Testis (tissue), 3 donors: ENCODE results near the gene LTBP1. TPM values are rescaled to one million over a fixed set of nuclear protein-coding genes. Genes with fewer than 3 reads are reported as not detected.

Experiments
- DNase-seq: peaks from one replicate; pipeline ENCODE4 v3.0.0-alpha.2; 2019
- H3K27ac ChIP-seq, 2 donors: fragments of 200-600 bp; sonication (generic); one replicate each; pipeline ENCODE4 v1.5.1; 2019
- H3K27me3 ChIP-seq: fragments of 200-600 bp; sonication (generic); one replicate; pipeline ENCODE4 v1.5.1; 2019
- H3K36me3 ChIP-seq: fragments of 200-600 bp; sonication (generic); one replicate; pipeline ENCODE4 v1.5.1; 2017; ENCODE audit warnings: low read depth; ENCODE audit errors: missing control alignments
- H3K4me1 ChIP-seq: fragments of 200-600 bp; sonication (generic); one replicate; pipeline ENCODE4 v1.5.1; 2019
- H3K4me3 ChIP-seq, 2 donors: fragments of 200-600 bp; sonication (generic); one replicate each; pipeline ENCODE4 v1.5.1; 2017 to 2019
- H3K9me3 ChIP-seq: fragments of 200-600 bp; sonication (generic); one replicate; pipeline ENCODE4 v1.5.1; 2017
- POLR2A ChIP-seq: fragments of 450-650 bp; IDR thresholded peaks from one replicate; pipeline ENCODE4 v1.6.1; 2017; ENCODE audit warnings: antibody characterized with exemption, mild to moderate bottlenecking, moderate library complexity
- WGBS, 2 donors: methylation state at CpG; one replicate each; pipeline ENCODE4 v1.1.5; 2018; 5-methylcytosine and 5-hydroxymethylcytosine counted together
- intact Hi-C: fragments of 100-400 bp; cut with DNase I; formaldehyde crosslinking; loops from one replicate; pipeline ENCODE4 v1.15.1; 2023; ENCODE audit warnings: low total_unique reads
- polyA plus RNA-seq: library from polyadenylated mRNA; stranded (reverse); fragments of 350-450 nt; fragmentation: Illumina TruSeq; extraction: RNeasy Lipid Tissue Mini Kit (QIAGEN cat#74804); gene quantifications from one replicate; pipeline ENCODE4 v1.2.3, GENCODE V29; 2014; ENCODE audit warnings: low read depth, low replicate concordance; ENCODE audit not compliant: insufficient read depth
- total RNA-seq, 2 donors: library from RNA; depleted of rRNA; stranded (reverse); fragments of >200 nt; gene quantifications; one replicate each; pipeline ENCODE4 v1.2.3, GENCODE V29; 2016
- TF ChIP-seq, protein P1 (sequence below), 3 experiments: fragments of 450-650 bp in 2 of 3; fragments of 200-600 bp in 1 of 3; sonication (generic) in 1 of 3; IDR thresholded peaks; one replicate each; pipeline ENCODE4 v1.5.1; 2016 to 2019; ENCODE audit warnings: antibody characterized with exemption in 3 of 3, mild to moderate bottlenecking in 2 of 3, moderate library complexity in 1 of 3

The LTBP1 gene
- total and polyA plus RNA-seq, 3 donors from 2014 or later = 39.6 to 51.5 (median 44.0) TPM

DNA sequence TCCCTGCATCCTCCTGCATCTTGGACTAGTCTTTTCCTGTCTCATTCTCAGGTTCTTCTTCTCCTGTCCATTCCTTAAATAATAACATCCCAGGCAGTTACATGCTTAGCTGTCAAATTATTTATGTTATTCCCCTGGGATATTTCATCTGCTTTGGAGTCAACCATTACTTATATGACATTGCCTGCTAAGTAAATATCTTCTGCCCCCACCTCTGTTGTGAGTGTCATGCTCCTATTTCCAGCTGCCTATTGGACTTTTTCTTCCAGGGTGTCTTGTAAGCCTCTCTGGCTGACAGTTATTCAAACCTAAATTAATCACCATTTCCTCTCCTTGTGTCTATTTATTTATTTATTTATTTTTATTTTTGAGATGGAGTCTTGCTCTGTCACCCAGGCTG is 405.0 kb downstream of the LTBP1 start:
- no peaks in the 10 kb centered on the region for H3K27me3 ChIP-seq
- no peaks in the 10 kb centered on the region for H3K36me3 ChIP-seq
- no peak for TF ChIP-seq POLR2A
- TF ChIP-seq, protein P1, sequence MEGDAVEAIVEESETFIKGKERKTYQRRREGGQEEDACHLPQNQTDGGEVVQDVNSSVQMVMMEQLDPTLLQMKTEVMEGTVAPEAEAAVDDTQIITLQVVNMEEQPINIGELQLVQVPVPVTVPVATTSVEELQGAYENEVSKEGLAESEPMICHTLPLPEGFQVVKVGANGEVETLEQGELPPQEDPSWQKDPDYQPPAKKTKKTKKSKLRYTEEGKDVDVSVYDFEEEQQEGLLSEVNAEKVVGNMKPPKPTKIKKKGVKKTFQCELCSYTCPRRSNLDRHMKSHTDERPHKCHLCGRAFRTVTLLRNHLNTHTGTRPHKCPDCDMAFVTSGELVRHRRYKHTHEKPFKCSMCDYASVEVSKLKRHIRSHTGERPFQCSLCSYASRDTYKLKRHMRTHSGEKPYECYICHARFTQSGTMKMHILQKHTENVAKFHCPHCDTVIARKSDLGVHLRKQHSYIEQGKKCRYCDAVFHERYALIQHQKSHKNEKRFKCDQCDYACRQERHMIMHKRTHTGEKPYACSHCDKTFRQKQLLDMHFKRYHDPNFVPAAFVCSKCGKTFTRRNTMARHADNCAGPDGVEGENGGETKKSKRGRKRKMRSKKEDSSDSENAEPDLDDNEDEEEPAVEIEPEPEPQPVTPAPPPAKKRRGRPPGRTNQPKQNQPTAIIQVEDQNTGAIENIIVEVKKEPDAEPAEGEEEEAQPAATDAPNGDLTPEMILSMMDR (IDR thresholded peaks at IDR 0.05) = no peak
- H3K4me1 ChIP-seq = no peaks in the 10 kb centered on the region
- DNase-seq = no peak
- intact Hi-C loops = no loop called here
- no peak overlapping the region for H3K27ac ChIP-seq
- no peaks in the 10 kb centered on the region for H3K9me3 ChIP-seq
- H3K4me3 ChIP-seq = no peak overlapping the region

- intact Hi-C loops = no loop called here
- Histone ChIP-seq H3K9me3 (no peaks in the 10 kb centered on the region), H3K27me3 (no peaks in the 10 kb centered on the region), H3K27ac (no peak overlapping the region), H3K4me1 (no peaks in the 10 kb centered on the region), H3K4me3 (no peak overlapping the region), H3K36me3 (no peaks in the 10 kb centered on the region)
- DNase-seq = no peak
- TF ChIP-seq POLR2A = no peak
- WGBS, 2 donors = 93% methylated on average over 8 of the region's 8 CpGs
These were observed 408.2 kb downstream of the LTBP1 start for GRCh38 chr2:33354981-33355380.

- TF ChIP-seq POLR2A = no peak
- TF ChIP-seq, protein P1 (IDR thresholded peaks at IDR 0.05) = no peak
These were observed 412.1 kb downstream of the LTBP1 start for GRCh38 chr2:33358878-33359277.

DNA sequence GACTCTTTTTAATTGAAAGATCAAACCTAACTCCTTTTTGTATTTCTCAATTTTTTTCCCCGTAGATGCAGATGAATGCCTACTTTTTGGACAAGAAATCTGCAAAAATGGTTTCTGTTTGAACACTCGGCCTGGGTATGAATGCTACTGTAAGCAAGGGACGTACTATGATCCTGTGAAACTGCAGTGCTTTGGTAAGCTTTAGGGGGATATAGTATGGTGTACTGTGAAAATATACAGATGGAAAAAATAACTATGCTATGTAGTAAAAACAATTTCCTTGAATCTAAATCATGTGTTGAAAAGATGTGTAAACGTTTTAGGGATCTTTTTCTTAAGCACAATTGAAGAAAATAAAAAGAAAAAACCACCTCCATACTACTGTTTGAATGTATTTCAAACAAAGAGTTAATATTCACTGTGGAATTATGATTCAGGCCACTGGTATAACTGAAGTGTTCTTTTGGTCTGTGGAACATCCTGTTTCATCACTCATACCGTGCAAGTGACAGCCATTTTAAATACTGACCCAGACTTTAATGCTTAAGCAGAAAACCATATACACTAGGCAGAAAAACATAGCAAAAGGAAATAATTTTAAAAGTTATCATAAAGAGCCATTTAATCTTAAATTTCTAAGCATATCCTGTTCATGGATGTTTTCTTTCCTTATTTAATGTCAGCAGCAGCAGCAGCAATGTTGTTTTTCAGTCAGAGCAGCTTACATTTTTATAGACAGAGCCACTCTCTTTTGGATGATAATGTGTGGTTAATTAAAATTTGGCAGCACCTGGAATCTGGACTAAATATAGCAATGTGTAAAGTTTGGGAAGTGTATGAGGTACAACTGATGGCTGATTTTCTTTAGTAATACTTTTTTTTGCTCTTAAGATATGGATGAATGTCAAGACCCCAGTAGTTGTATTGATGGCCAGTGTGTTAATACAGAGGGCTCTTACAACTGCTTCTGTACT is 416.9 kb downstream of the LTBP1 start:
- DNase-seq = no peak
- WGBS, 2 donors = 85% methylated on average over 5 of the region's 5 CpGs
- Histone ChIP-seq H3K27me3 (no peaks in the 10 kb centered on the region), H3K9me3 (no peaks in the 10 kb centered on the region), H3K36me3 (no peaks in the 10 kb centered on the region), H3K4me1 (no peaks in the 10 kb centered on the region), H3K27ac (no peak overlapping the region), H3K4me3 (no peak overlapping the region)
- intact Hi-C loops = no loop called here
- no peak for TF ChIP-seq POLR2A
- TF ChIP-seq, protein P1 (IDR thresholded peaks at IDR 0.05) = no peak

More at GRCh38 chr2:33358878-33359277, 412.1 kb downstream of the LTBP1 start:
- Histone ChIP-seq H3K27ac (no peak overlapping the region), H3K4me1 (no peaks in the 10 kb centered on the region), H3K36me3 (no peaks in the 10 kb centered on the region), H3K4me3 (no peak overlapping the region), H3K27me3 (no peaks in the 10 kb centered on the region), H3K9me3 (no peaks in the 10 kb centered on the region)
- intact Hi-C loops = no loop called here
- no peak for DNase-seq
- 90 to 96% methylated on average over 6 of the region's 6 CpGs for WGBS, 2 donors

DNA sequence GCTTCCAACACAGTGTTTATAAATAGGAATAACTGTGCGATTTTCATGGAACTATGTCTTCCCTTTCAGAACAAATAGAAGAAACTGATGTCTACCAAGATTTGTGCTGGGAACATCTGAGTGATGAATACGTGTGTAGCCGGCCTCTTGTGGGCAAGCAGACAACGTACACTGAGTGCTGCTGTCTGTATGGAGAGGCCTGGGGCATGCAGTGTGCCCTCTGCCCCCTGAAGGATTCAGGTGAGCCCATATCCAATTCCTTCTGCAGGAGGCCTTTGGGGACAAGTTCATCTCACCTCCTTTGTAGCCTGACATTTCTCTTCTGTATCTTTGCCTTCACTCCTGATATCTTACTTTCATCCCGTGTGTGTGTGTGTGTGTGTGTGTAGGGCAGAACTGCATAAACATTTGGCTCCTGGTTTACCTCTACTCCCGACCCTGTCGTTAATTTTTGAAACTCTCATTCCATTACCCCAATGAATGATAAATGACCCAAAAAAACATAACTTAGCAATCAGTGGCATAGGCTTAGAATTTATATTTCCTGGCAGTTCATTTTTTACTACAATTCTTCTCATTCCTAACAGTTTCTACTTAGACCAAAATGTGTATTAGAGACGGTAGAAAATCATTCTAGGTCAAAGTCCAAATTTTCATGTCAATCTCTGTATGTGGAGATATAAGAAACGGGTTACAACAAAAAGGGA is 418.7 kb downstream of the LTBP1 start:
- H3K4me3 ChIP-seq = no peak overlapping the region
- no peak for DNase-seq
- no peak overlapping the region for H3K27ac ChIP-seq
- no peaks in the 10 kb centered on the region for H3K9me3 ChIP-seq
- TF ChIP-seq POLR2A = no peak
- TF ChIP-seq, protein P1 (IDR thresholded peaks at IDR 0.05) = no peak
- 82 to 83% methylated on average over 9 of the region's 9 CpGs for WGBS, 2 donors
- H3K4me1 ChIP-seq = no peaks in the 10 kb centered on the region
- H3K36me3 ChIP-seq = no peaks in the 10 kb centered on the region
- no peaks in the 10 kb centered on the region for H3K27me3 ChIP-seq
- intact Hi-C loops = no loop called here
